ENCODE measurements around the gene MRPL11.
A peak's percentile ranks its signal among the peaks of the same experiment; 100 is the strongest.
"Not testable (repeated sequence)": the region's sequence is repeated elsewhere in the genome, so short reads cannot be mapped to it uniquely, and the experiment has no call there.

The MRPL11 gene

GRCh38 chr11:66467034-66467659 is 28.5 kb upstream of the MRPL11 start:
- peak in 1 of 2 donors; percentile 15 for DNase-seq (ENCODE audit: low read depth in 2 of 2)

GRCh38 chr11:66466225-66467033 is 27.8 kb upstream of the MRPL11 start, which contains the start of gene PELI3:
Gene PELI3 (plus strand): TSS chr11:66466905. CDS start chr11:66468129, 1,224 bp downstream.
- DNase-seq (ENCODE audit: low read depth in 2 of 2): peak; percentile 86 to 89

- DNase-seq (ENCODE audit: low read depth in 2 of 2): no peak
Observed at GRCh38 chr11:66465373-66466224, 27.0 kb upstream of the MRPL11 start.

GRCh38 chr11:66464916-66465315 is 26.3 kb upstream of the MRPL11 start:
- DNase-seq (ENCODE audit: low read depth in 2 of 2): no peak

GRCh38 chr11:66464116-66464515 is 25.5 kb upstream of the MRPL11 start:
- not testable (repeated sequence) for DNase-seq (ENCODE audit: low read depth in 2 of 2)

- no peak for DNase-seq (ENCODE audit: low read depth in 2 of 2)
Observed at GRCh38 chr11:66462911-66463310, 24.3 kb upstream of the MRPL11 start.

- DNase-seq (ENCODE audit: low read depth in 2 of 2): no peak
Observed at GRCh38 chr11:66462010-66462409, 23.4 kb upstream of the MRPL11 start.

GRCh38 chr11:66459138-66459778 is 20.6 kb upstream of the MRPL11 start:
- DNase-seq (ENCODE audit: low read depth in 2 of 2): no peak

- no peak for DNase-seq (ENCODE audit: low read depth in 2 of 2)
Observed at GRCh38 chr11:66457826-66458225, 19.2 kb upstream of the MRPL11 start.

GRCh38 chr11:66454828-66455227 is 16.2 kb upstream of the MRPL11 start:
- no peak for DNase-seq (ENCODE audit: low read depth in 2 of 2)

- DNase-seq (ENCODE audit: low read depth in 2 of 2): no peak
Observed at GRCh38 chr11:66454247-66454646, 15.6 kb upstream of the MRPL11 start.

- no peak for DNase-seq (ENCODE audit: low read depth in 2 of 2)
Observed at GRCh38 chr11:66451663-66452062, 13.0 kb upstream of the MRPL11 start.

- no peak for DNase-seq (ENCODE audit: low read depth in 2 of 2)
Observed at GRCh38 chr11:66450560-66450959, 11.9 kb upstream of the MRPL11 start.

GRCh38 chr11:66448523-66448922 is 9.9 kb upstream of the MRPL11 start:
- no peak for DNase-seq (ENCODE audit: low read depth in 2 of 2)

- DNase-seq (ENCODE audit: low read depth in 2 of 2): no peak
Observed at GRCh38 chr11:66447012-66447411, 8.4 kb upstream of the MRPL11 start.

- DNase-seq (ENCODE audit: low read depth in 2 of 2): no peak
Observed at GRCh38 chr11:66443602-66444001, 5.0 kb upstream of the MRPL11 start.

GRCh38 chr11:66440940-66441282 is 2.3 kb upstream of the MRPL11 start:
- DNase-seq (ENCODE audit: low read depth in 2 of 2): not testable (repeated sequence)

GRCh38 chr11:66440101-66440939 is 1.7 kb upstream of the MRPL11 start:
- DNase-seq (ENCODE audit: low read depth in 2 of 2): not testable (repeated sequence)

GRCh38 chr11:66437979-66438503 is 607 bp downstream of the MRPL11 start:
- no peak for DNase-seq (ENCODE audit: low read depth in 2 of 2)

GRCh38 chr11:66432597-66432996 is 6.1 kb downstream of the MRPL11 start:
- no peak for DNase-seq (ENCODE audit: low read depth in 2 of 2)

- not testable (repeated sequence) for DNase-seq (ENCODE audit: low read depth in 2 of 2)
Observed at GRCh38 chr11:66431871-66432329, 6.7 kb downstream of the MRPL11 start.
